HepG2 (cell line): ENCODE data around the gene DIRAS1. TPM values are rescaled to one million over a fixed set of nuclear protein-coding genes. Genes with fewer than 3 reads are reported as not detected.

Source experiments
- ATAC-seq: fragments of 200-7000 bp; cut with Tn5 transposase; 3 replicates; pipeline ENCODE4 v1.9.1; 2020; ENCODE audit warnings: mild to moderate bottlenecking, moderate library complexity
- BruUV-seq: library from RNA; stranded (reverse); fragments of 400-500 nt; replicated peaks from 2 replicates; lab custom pipeline; 2021; lab: Mats Ljungman, UMichigan
- CTCF ChIA-PET: fragments of 300-600 bp; formaldehyde crosslinking; extraction: SDS; loops from one replicate; lab custom pipeline; 2021; ENCODE audit warnings: low total read pairs, inconsistent platforms, low intra/inter-chr PET ratio; lab: Yijun Ruan, JAX
- POLR2A ChIA-PET: fragments of 350-600 bp; sonication (Branson Sonifier 250); formaldehyde crosslinking; loops from one replicate; lab custom pipeline; 2020; ENCODE audit warnings: antibody characterized with exemption, inconsistent platforms; lab: Yijun Ruan, JAX
- DNase-seq: peaks from one replicate; pipeline ENCODE4 v3.0.0-alpha.2; 2015; ENCODE audit warnings: low spot score
- FAIRE-seq: peaks from 3 replicates; lab custom pipeline; 2011; peaks lifted over from hg19 to GRCh38; lab: Jason Lieb, UNC
- H2AFZ ChIP-seq: one replicate; pipeline ENCODE4 v1.6.1; 2011; ENCODE audit warnings: low read length, inconsistent platforms
- H3K27ac ChIP-seq: fragments of 300-600 bp; 3 replicates; pipeline ENCODE4 v1.8.0; 2011; ENCODE audit warnings: mixed run types, mild to moderate bottlenecking, mixed read lengths, low read length, inconsistent platforms; ENCODE audit not compliant: insufficient read depth; ENCODE audit errors: extremely low read length
- H3K27me3 ChIP-seq, 2 experiments: fragments of 200-600 bp in 1 of 2; 2 replicates in 1 of 2; 3 replicates in 1 of 2; pipeline versions ENCODE4 v1.6.0 to v1.8.0; 2011; ENCODE audit warnings: low read length in 2 of 2, mild to moderate bottlenecking in 2 of 2, moderate library complexity in 2 of 2, inconsistent platforms in 1 of 2; ENCODE audit not compliant: insufficient read depth in 2 of 2, control insufficient read depth in 1 of 2
- H3K36me3 ChIP-seq, 2 experiments: fragments of 200-600 bp in 1 of 2; replicated peaks in 1 of 2; 2 replicates in 1 of 2; 3 replicates in 1 of 2; pipeline versions ENCODE4 v1.5.1 to v1.8.0; 2011; ENCODE audit warnings: low read length in 2 of 2, inconsistent platforms in 1 of 2; ENCODE audit not compliant: insufficient read depth in 2 of 2, control insufficient read depth in 1 of 2
- H3K4me1 ChIP-seq: 2 replicates; pipeline ENCODE4 v1.5.1; 2012; ENCODE audit warnings: low read length, inconsistent platforms; ENCODE audit not compliant: insufficient read depth
- H3K4me2 ChIP-seq: 2 replicates; pipeline ENCODE4 v1.6.0; 2011; ENCODE audit warnings: low read depth, low read length, inconsistent platforms
- H3K4me3 ChIP-seq, 3 experiments: fragments of 200-600 bp in 1 of 3; sonication (generic), shearing (Covaris generic) in 1 of 3; replicated peaks in 1 of 3; 2 replicates each; pipeline ENCODE4 v1.5.1; 2011 to 2016; ENCODE audit warnings: low read length in 3 of 3, inconsistent platforms in 2 of 3, low read depth in 2 of 3, mild to moderate bottlenecking in 2 of 3, control low read depth in 1 of 3, mixed read lengths in 1 of 3; ENCODE audit not compliant: insufficient read depth in 1 of 3
- H3K79me2 ChIP-seq: one replicate; pipeline ENCODE4 v1.6.1; 2011; ENCODE audit warnings: low read length, inconsistent platforms; ENCODE audit not compliant: insufficient read depth
- H3K9ac ChIP-seq: 2 replicates; pipeline ENCODE4 v1.6.0; 2011; ENCODE audit warnings: mild to moderate bottlenecking, low read depth, low read length, inconsistent platforms; ENCODE audit not compliant: insufficient read depth
- H3K9me3 ChIP-seq: 2 replicates; pipeline ENCODE4 v1.5.1; 2012; ENCODE audit warnings: mild to moderate bottlenecking, low read length
- H4K20me1 ChIP-seq: 2 replicates; pipeline ENCODE4 v1.6.0; 2011; ENCODE audit warnings: inconsistent platforms, mild to moderate bottlenecking, low read length, moderate library complexity; ENCODE audit not compliant: insufficient read depth
- CERS6 ChIP-seq: sonication (generic); formaldehyde crosslinking; IDR thresholded peaks from 2 replicates; pipeline ENCODE4 v1.5.0; 2020; ENCODE audit warnings: missing genetic modification reagents
- FOXP1 ChIP-seq, 2 experiments: fragments of 450-650 bp in 1 of 2; IDR thresholded peaks; 2 replicates each; pipeline ENCODE4 v1.6.1; 2017 to 2018; ENCODE audit warnings: antibody characterized with exemption in 1 of 2
- JUND ChIP-seq: sonication (generic); formaldehyde crosslinking; IDR thresholded peaks from 2 replicates; pipeline ENCODE4 v1.8.0; 2022; ENCODE audit warnings: mild to moderate bottlenecking, missing genetic modification reagents
- SNAPC5 ChIP-seq: sonication (generic); formaldehyde crosslinking; IDR thresholded peaks from 2 replicates; pipeline ENCODE4 v1.8.1; 2023; ENCODE audit warnings: mild to moderate bottlenecking, missing genetic modification reagents, borderline replicate concordance
- SP2 ChIP-seq: sonication (generic); formaldehyde crosslinking; IDR thresholded peaks from 2 replicates; pipeline ENCODE4 v1.5.1; 2020; ENCODE audit warnings: mild to moderate bottlenecking, missing genetic modification reagents
- TGIF2 ChIP-seq: IDR thresholded peaks from 2 replicates; pipeline ENCODE4 v1.6.1; 2016; ENCODE audit warnings: control low read depth, missing compliant biosample characterization
- ZNF230 ChIP-seq: sonication (generic); formaldehyde crosslinking; IDR thresholded peaks from 2 replicates; pipeline ENCODE4 v1.4.0; 2020; ENCODE audit warnings: mild to moderate bottlenecking, missing genetic modification reagents
- ZNF746 ChIP-seq: sonication (generic); formaldehyde crosslinking; IDR thresholded peaks from 2 replicates; pipeline ENCODE4 v1.8.0; 2022; ENCODE audit warnings: mild to moderate bottlenecking, missing genetic modification reagents
- ZNF747 ChIP-seq: sonication (generic); formaldehyde crosslinking; IDR thresholded peaks from 2 replicates; pipeline ENCODE4 v1.8.1; 2023; ENCODE audit warnings: missing genetic modification reagents, mild to moderate bottlenecking, borderline replicate concordance
- ZNF839 ChIP-seq: sonication (generic); formaldehyde crosslinking; IDR thresholded peaks from 2 replicates; pipeline ENCODE4 v1.4.0; 2020; ENCODE audit warnings: missing genetic modification reagents, mild to moderate bottlenecking, borderline replicate concordance
- WGBS: methylation state at CpG from one replicate; pipeline ENCODE4 v1.1.6; 2017; ENCODE audit warnings: low lambda C conversion rate; 5-methylcytosine and 5-hydroxymethylcytosine counted together
- in situ Hi-C: cut with HindIII; loops from 2 replicates; pipeline ENCODE4 v1.10.0; 2017; ENCODE audit warnings: low pct_unique_long_range_greater_than_20kb; ENCODE audit not compliant: extremely low pct_ligation_motif_present
- intact Hi-C: fragments of 100-400 bp; cut with micrococcal nuclease; formaldehyde crosslinking; loops from one replicate; pipeline ENCODE4 v1.10.0; 2022; ENCODE audit not compliant: unreplicated experiment
- polyA plus RNA-seq, 8 experiments: library from polyadenylated mRNA; depleted of rRNA in 3 of 8; stranded (reverse) in 7 of 8; unstranded in 1 of 8; fragments of >200 nt; fragmentation: Illumina TruSeq in 4 of 8; extraction: Trizol in 4 of 8; gene quantifications; 2 replicates each; pipeline versions ENCODE4 v1.2.1 to v1.2.3, GENCODE V29; 2011 to 2016; ENCODE audit warnings: low read depth in 4 of 8, missing spikeins in 1 of 8, mixed read lengths in 1 of 8; ENCODE audit not compliant: insufficient read depth in 1 of 8
- total RNA-seq, 5 experiments: library from RNA; depleted of rRNA; stranded (reverse); fragments of >200 nt; fragmentation: Illumina TruSeq; extraction: Trizol; gene quantifications; 2 replicates each; pipeline ENCODE4 v1.2.3, GENCODE V29; 2016; ENCODE audit warnings: low read depth in 1 of 5
- TF ChIP-seq, protein P1 (sequence below): sonication (generic); formaldehyde crosslinking; IDR thresholded peaks from 2 replicates; pipeline ENCODE4 v1.4.0; 2020; ENCODE audit warnings: missing genetic modification reagents, borderline replicate concordance
- TF ChIP-seq, protein P2 (sequence below): sonication (generic); formaldehyde crosslinking; IDR thresholded peaks from 2 replicates; pipeline ENCODE4 v1.9.0; 2021; ENCODE audit warnings: missing genetic modification reagents, borderline replicate concordance

DIRAS1 gene
- total and polyA plus RNA-seq, 2 of the 13 experiments (the other 11 are each of a cell fraction or from before 2014, with no cell fraction given) = 0.97 to 1.8 TPM

- Histone ChIP-seq H3K4me3 (peak overlapping the region in 1 of 3 experiments; percentile 29; a peak in 1 of 6 replicates), H3K9ac (no peak overlapping the region), H3K9me3 (no peaks in the 10 kb centered on the region), H3K27ac (no peak overlapping the region), H3K27me3 (peaks cover 24 to 65% of the 10 kb centered on the region in 2 experiments), H4K20me1 (no peaks in the 10 kb centered on the region), H3K4me2 (peak overlapping the region; percentile 41; the same call in 1 of the 2 replicates), H2AFZ (no peak overlapping the region), H3K36me3 (no peaks in the 10 kb centered on the region), H3K4me1 (peaks cover 42% of the 10 kb centered on the region), H3K79me2 (no peaks in the 10 kb centered on the region)
- WGBS = 32% methylated on average over 4 of the region's 13 CpGs
- ChIA-PET CTCF (no interaction called here), POLR2A (interaction anchor here (1.4 to 2.0 kb wide), 2 partner anchors 16 to 20 kb away, joined by 4 to 7 read pairs; no protein-coding TSS in a partner anchor)
- DNase-seq (no peak), ATAC-seq (peak; percentile 3; the same call in 2 of the 3 replicates), FAIRE-seq (no peak)
- no TSS peak for BruUV-seq
- intact Hi-C loops (no loop called here), in situ Hi-C loops (no loop called here)
- no peak for TF ChIP-seq ZNF839 (CRISPR knock-in tag)
- TF ChIP-seq ZNF230 (CRISPR knock-in tag) = 0 out of 2 replicates have a peak, but pooled peaks have one; percentile 29
- no peak for TF ChIP-seq CERS6 (CRISPR knock-in tag)
- no peak for TF ChIP-seq SNAPC5
- 0 out of 2 replicates have a peak, but pooled peaks have one; percentile 13 for TF ChIP-seq SP2
- no peak for TF ChIP-seq ZNF747 (CRISPR knock-in tag)
- TF ChIP-seq ZNF746 (CRISPR knock-in tag) = no peak
- TF ChIP-seq JUND (CRISPR knock-in tag) = no peak
- TF ChIP-seq TGIF2 (CRISPR knock-in tag) = no peak
- TF ChIP-seq, protein P1, sequence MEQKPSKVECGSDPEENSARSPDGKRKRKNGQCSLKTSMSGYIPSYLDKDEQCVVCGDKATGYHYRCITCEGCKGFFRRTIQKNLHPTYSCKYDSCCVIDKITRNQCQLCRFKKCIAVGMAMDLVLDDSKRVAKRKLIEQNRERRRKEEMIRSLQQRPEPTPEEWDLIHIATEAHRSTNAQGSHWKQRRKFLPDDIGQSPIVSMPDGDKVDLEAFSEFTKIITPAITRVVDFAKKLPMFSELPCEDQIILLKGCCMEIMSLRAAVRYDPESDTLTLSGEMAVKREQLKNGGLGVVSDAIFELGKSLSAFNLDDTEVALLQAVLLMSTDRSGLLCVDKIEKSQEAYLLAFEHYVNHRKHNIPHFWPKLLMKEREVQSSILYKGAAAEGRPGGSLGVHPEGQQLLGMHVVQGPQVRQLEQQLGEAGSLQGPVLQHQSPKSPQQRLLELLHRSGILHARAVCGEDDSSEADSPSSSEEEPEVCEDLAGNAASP (CRISPR knock-in tag) = no peak
- TF ChIP-seq, protein P2, sequence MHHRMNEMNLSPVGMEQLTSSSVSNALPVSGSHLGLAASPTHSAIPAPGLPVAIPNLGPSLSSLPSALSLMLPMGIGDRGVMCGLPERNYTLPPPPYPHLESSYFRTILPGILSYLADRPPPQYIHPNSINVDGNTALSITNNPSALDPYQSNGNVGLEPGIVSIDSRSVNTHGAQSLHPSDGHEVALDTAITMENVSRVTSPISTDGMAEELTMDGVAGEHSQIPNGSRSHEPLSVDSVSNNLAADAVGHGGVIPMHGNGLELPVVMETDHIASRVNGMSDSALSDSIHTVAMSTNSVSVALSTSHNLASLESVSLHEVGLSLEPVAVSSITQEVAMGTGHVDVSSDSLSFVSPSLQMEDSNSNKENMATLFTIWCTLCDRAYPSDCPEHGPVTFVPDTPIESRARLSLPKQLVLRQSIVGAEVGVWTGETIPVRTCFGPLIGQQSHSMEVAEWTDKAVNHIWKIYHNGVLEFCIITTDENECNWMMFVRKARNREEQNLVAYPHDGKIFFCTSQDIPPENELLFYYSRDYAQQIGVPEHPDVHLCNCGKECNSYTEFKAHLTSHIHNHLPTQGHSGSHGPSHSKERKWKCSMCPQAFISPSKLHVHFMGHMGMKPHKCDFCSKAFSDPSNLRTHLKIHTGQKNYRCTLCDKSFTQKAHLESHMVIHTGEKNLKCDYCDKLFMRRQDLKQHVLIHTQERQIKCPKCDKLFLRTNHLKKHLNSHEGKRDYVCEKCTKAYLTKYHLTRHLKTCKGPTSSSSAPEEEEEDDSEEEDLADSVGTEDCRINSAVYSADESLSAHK (CRISPR knock-in tag) = no peak
- TF ChIP-seq FOXP1 (IDR thresholded peaks at IDR 0.05) = no peak
- no peak for TF ChIP-seq FOXP1 (CRISPR knock-in tag; IDR thresholded peaks at IDR 0.05)
Measured at GRCh38 chr19:2723345-2723715, 2.2 kb upstream of the DIRAS1 start.
